Gastrocnemius medialis (tissue), 4 donors: ENCODE measurements around the gene C5. TPM values are rescaled to one million over a fixed set of nuclear protein-coding genes. Genes with fewer than 3 reads are reported as not detected.
A peak's percentile ranks its signal among the peaks of the same experiment; 100 is the strongest.

Source experiments
- ATAC-seq, 2 donors: fragments of 150-250 bp; one replicate each; pipeline ENCODE4 v1.9.1; 2016
- DNase-seq, 2 donors: peaks; one replicate each; pipeline ENCODE4 v3.0.0-alpha.2; 2019
- H3K27ac ChIP-seq, 4 donors: fragments of 200-600 bp; sonication (generic); 1 replicate in 1 of 4; 2 replicates in 3 of 4; pipeline ENCODE4 v1.5.1; 2016 to 2018; ENCODE audit warnings: mild to moderate bottlenecking in 2 of 4, moderate library complexity in 1 of 4
- H3K27me3 ChIP-seq, 3 donors: fragments of 200-600 bp; sonication (generic) in 2 of 3; 1 replicate in 1 of 3; 2 replicates in 2 of 3; pipeline versions ENCODE4 v1.5.1 to v1.6.0; 2016 to 2019; ENCODE audit warnings: mild to moderate bottlenecking in 1 of 3, moderate library complexity in 1 of 3
- H3K36me3 ChIP-seq, 2 donors: fragments of 200-600 bp; sonication (generic) in 1 of 2; one replicate each; pipeline ENCODE4 v1.5.1; 2017 to 2018
- H3K4me1 ChIP-seq, 2 donors: fragments of 200-600 bp; sonication (generic) in 1 of 2; one replicate each; pipeline ENCODE4 v1.5.1; 2016 to 2017; ENCODE audit warnings: mild to moderate bottlenecking in 2 of 2
- H3K4me3 ChIP-seq, 4 donors: fragments of 200-600 bp; sonication (generic) in 3 of 4; 1 replicate in 1 of 4; 2 replicates in 3 of 4; pipeline ENCODE4 v1.5.1; 2016 to 2019; ENCODE audit warnings: mild to moderate bottlenecking in 2 of 4
- H3K9me3 ChIP-seq, 3 donors: fragments of 200-600 bp; sonication (generic) in 2 of 3; 1 replicate in 1 of 3; 2 replicates in 2 of 3; pipeline ENCODE4 v1.5.1; 2016 to 2019
- POLR2A ChIP-seq, 2 donors: fragments of 450-650 bp; IDR thresholded peaks; one replicate each; pipeline ENCODE4 v1.6.1; 2017; ENCODE audit warnings: antibody characterized with exemption in 2 of 2, mild to moderate bottlenecking in 2 of 2, moderate library complexity in 2 of 2
- in situ Hi-C, 4 donors: fragments of 200-750 bp; cut with MboI; loops; one replicate each; pipeline versions ENCODE4 v1.15.0 to v1.8.0; 2017; ENCODE audit warnings: low sequenced_read_pairs in 4 of 4
- intact Hi-C: fragments of 100-400 bp; cut with DNase I; formaldehyde crosslinking; loops from one replicate; pipeline ENCODE4 v1.15.1; 2023; ENCODE audit warnings: low total_unique reads
- total RNA-seq, 4 donors: library from RNA; depleted of rRNA; stranded (reverse); fragments of >200 nt; gene quantifications; one replicate each; pipeline versions ENCODE4 v1.1.0 to v1.2.3, GENCODE V29; 2016
- TF ChIP-seq, protein P1 (sequence below), 5 experiments: fragments of 450-650 bp in 3 of 5; fragments of 200-600 bp in 2 of 5; sonication (generic) in 2 of 5; IDR thresholded peaks in 4 of 5; conservative IDR thresholded peaks in 1 of 5; 1 replicate in 4 of 5; 2 replicates in 1 of 5; pipeline ENCODE4 v1.5.1; 2016 to 2019; ENCODE audit warnings: antibody characterized with exemption in 5 of 5, mild to moderate bottlenecking in 3 of 5, moderate library complexity in 3 of 5

C5 gene
- total RNA-seq, 4 donors from 2014 or later = 0.22 to 3.9 (median 1.8) TPM

DNA sequence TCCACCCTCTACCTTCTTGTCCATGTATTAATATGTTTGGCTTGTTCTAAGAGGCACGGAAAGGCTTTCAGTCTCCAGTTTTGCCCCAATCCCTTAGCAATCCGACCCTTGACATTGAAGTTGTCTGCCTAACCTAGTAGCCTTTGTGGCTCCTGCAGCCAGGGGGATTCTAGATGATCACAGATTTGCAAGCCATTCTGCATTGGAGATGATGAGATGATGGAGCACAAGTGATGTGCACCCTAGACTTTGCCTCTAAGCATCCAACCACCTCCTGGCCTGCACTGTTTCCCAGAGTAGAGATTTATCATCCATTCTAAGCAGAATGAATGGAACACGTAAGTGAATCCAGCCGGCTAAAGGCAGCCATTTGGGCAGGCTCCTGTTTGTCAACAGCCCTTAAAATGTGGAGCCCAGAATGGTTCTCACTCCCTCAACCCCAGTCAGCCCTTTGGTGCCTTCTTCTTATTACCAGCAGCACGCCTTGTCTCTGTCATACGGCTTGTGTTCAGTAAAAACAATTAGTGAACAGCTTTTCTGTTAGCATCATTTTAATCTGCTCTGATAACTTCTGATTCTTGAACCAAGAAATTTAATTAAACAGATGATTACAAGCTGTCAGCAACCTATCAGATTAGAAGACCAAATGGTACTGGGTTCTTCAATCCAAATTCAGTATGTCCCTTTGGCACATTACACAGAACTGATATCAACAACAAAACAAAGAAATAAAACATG lies 117.8 kb downstream of the C5 start:
- H3K9me3 ChIP-seq = no peaks in the 10 kb centered on the region
- intact Hi-C loops = no loop called here
- DNase-seq (no peak), ATAC-seq (no peak)
- peaks cover 29 to 32% of the 10 kb centered on the region in 2 donors for H3K4me1 ChIP-seq
- H3K27me3 ChIP-seq = no peaks in the 10 kb centered on the region
- H3K36me3 ChIP-seq = no peaks in the 10 kb centered on the region
- H3K27ac ChIP-seq = peak overlapping the region; percentile 62 to 78 (median 67)
- TF ChIP-seq, protein P1, sequence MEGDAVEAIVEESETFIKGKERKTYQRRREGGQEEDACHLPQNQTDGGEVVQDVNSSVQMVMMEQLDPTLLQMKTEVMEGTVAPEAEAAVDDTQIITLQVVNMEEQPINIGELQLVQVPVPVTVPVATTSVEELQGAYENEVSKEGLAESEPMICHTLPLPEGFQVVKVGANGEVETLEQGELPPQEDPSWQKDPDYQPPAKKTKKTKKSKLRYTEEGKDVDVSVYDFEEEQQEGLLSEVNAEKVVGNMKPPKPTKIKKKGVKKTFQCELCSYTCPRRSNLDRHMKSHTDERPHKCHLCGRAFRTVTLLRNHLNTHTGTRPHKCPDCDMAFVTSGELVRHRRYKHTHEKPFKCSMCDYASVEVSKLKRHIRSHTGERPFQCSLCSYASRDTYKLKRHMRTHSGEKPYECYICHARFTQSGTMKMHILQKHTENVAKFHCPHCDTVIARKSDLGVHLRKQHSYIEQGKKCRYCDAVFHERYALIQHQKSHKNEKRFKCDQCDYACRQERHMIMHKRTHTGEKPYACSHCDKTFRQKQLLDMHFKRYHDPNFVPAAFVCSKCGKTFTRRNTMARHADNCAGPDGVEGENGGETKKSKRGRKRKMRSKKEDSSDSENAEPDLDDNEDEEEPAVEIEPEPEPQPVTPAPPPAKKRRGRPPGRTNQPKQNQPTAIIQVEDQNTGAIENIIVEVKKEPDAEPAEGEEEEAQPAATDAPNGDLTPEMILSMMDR (IDR thresholded peaks at IDR 0.05 in 4 of 5, conservative IDR thresholded peaks at IDR 0.05 in 1 of 5) = no peak
- TF ChIP-seq POLR2A (IDR thresholded peaks at IDR 0.05) = no peak
- no peak overlapping the region for H3K4me3 ChIP-seq
- in situ Hi-C loops = loop anchor here in 3 of 4 donors (10.0 to 25.0 kb wide), 3 partner anchors 57 to 177 kb away; partner anchors contain the start of gene PHF19 (in 3 of the 3)

DNA sequence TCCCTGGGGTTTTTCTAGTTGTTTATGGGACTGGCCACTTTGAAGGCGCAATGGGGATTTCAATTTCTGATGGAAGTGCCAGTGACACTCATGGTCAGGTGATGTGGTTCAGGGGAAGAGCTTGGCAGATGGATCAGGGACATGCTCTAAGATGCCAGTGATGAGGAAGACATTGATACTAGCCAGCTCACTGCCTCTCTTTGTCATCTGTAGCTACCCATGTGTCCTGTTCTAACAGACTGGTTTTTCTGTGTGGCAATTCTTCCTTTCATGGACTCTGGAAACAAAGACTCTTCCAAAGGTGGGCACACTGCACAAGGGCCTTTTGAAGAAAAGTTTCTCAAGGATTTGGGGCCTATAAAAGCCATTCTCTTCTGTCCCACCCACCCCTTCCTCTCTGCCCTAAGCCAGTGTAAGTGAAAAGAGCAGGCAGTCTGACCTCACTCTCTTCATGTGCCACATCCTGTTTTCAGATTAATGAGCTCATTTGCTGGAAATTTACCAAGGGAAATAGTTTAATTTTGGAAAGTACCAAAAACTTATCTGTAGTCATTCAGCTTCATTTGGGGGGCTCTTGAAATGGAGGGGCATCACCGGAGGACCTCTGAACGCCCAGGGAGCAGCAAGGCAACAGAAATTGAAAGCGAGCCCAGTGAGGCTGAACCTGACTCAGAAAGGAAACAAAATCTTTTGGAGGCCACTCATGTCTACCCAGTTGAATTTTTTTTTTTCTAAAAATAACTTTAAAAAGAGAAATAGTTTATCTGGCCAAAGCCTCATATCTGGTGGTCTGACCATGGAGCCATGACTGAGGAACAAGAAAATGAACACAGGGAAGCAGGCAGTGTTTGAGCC lies 118.6 kb downstream of the C5 start:
- intact Hi-C loops = no loop called here
- no peak for TF ChIP-seq POLR2A (IDR thresholded peaks at IDR 0.05)
- TF ChIP-seq, protein P1 (IDR thresholded peaks at IDR 0.05 in 4 of 5, conservative IDR thresholded peaks at IDR 0.05 in 1 of 5) = no peak
- peaks cover 27 to 29% of the 10 kb centered on the region in 2 donors for H3K4me1 ChIP-seq
- DNase-seq (no peak), ATAC-seq (no peak)
- no peaks in the 10 kb centered on the region for H3K36me3 ChIP-seq
- peak overlapping the region; percentile 62 to 78 (median 67) for H3K27ac ChIP-seq
- no peaks in the 10 kb centered on the region for H3K27me3 ChIP-seq
- no peaks in the 10 kb centered on the region for H3K9me3 ChIP-seq
- no peak overlapping the region for H3K4me3 ChIP-seq
- in situ Hi-C loops = loop anchor here in 3 of 4 donors (10.0 to 25.0 kb wide), 3 partner anchors 57 to 177 kb away; partner anchors contain the start of gene PHF19 (in 3 of the 3)

- DNase-seq (no peak), ATAC-seq (peak; percentile 13 to 23)
- Histone ChIP-seq H3K36me3 (no peaks in the 10 kb centered on the region), H3K27ac (peak overlapping the region; percentile 75 to 93 (median 88)), H3K4me1 (peaks cover 10 to 11% of the 10 kb centered on the region in 2 donors), H3K27me3 (no peaks in the 10 kb centered on the region), H3K4me3 (peak overlapping the region; percentile 67 to 96 (median 76)), H3K9me3 (no peaks in the 10 kb centered on the region)
- in situ Hi-C loops = loop anchor here in 2 of 4 donors (25.0 kb wide), 1 partner anchor 167 kb away; no protein-coding TSS in a partner anchor
- intact Hi-C loops = loop anchor here (2.0 kb wide), 1 partner anchor 61 kb away; no protein-coding TSS in a partner anchor
- peak in 1 of 2 donors; percentile 9 for TF ChIP-seq POLR2A (IDR thresholded peaks at IDR 0.05)
- TF ChIP-seq, protein P1 (IDR thresholded peaks at IDR 0.05 in 4 of 5, conservative IDR thresholded peaks at IDR 0.05 in 1 of 5) = peak in 1 of 5 experiments; percentile 36
Measured at GRCh38 chr9:120929229-120929791, 120.8 kb downstream of the C5 start.

GRCh38 chr9:120928483-120929228 lies 121.4 kb downstream of the C5 start:
- no peaks in the 10 kb centered on the region for H3K36me3 ChIP-seq
- intact Hi-C loops (loop anchor here (2.0 kb wide), 1 partner anchor 60 kb away; no protein-coding TSS in a partner anchor), in situ Hi-C loops (loop anchor here in 2 of 4 donors (25.0 kb wide), 1 partner anchor 166 kb away; no protein-coding TSS in a partner anchor)
- peak overlapping the region; percentile 67 to 96 (median 76) for H3K4me3 ChIP-seq
- ATAC-seq (peak; percentile 90 to 91), DNase-seq (peak; percentile 57 to 69)
- peak overlapping the region; percentile 75 to 93 (median 88) for H3K27ac ChIP-seq
- H3K9me3 ChIP-seq = no peaks in the 10 kb centered on the region
- TF ChIP-seq POLR2A (IDR thresholded peaks at IDR 0.05) = peak; percentile 22 to 58
- TF ChIP-seq, protein P1 (IDR thresholded peaks at IDR 0.05 in 4 of 5, conservative IDR thresholded peaks at IDR 0.05 in 1 of 5) = peak in 3 of 5 experiments; percentile 20 to 44 (median 23)
- H3K4me1 ChIP-seq = peaks cover 10 to 11% of the 10 kb centered on the region in 2 donors
- H3K27me3 ChIP-seq = no peaks in the 10 kb centered on the region
